ENCODE measurements around the gene IL17RE. TPM values are rescaled to one million over a fixed set of nuclear protein-coding genes. Genes with fewer than 3 reads are reported as not detected.
"Not testable (repeated sequence)": the region's sequence is repeated elsewhere in the genome, so short reads cannot be mapped to it uniquely, and the experiment has no call there.

IL17RE gene
- total RNA-seq, 1 donor from 2014 or later: 0.45 TPM

GRCh38 chr3:9876991-9877390, 25.7 kb upstream of the IL17RE start:
- DNase-seq (no peak), ATAC-seq (no peak)
- intact Hi-C loops (cut with micrococcal nuclease): no loop called here

DNA sequence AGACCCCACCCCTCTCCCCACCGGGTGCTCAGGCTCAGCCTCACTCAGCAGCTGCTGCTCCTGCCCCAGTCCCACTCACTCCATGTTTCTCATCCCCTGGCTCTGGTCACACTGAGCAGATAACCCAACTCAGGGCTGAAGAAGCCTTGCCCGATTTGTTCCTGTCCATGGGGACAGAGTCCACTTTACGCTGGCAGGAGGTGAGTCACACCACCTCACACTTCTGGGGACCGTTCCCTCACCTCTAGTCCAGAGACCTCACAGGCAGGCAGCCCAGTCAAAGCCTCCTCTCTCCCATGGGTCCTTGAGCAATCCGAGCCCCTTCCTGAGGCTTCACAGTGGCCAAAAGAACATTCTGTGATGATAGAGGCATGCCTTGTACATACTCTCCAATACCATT, 23.9 kb upstream of the IL17RE start:
- ATAC-seq: no peak
- intact Hi-C loops (cut with micrococcal nuclease): no loop called here
- no peak for DNase-seq

DNA sequence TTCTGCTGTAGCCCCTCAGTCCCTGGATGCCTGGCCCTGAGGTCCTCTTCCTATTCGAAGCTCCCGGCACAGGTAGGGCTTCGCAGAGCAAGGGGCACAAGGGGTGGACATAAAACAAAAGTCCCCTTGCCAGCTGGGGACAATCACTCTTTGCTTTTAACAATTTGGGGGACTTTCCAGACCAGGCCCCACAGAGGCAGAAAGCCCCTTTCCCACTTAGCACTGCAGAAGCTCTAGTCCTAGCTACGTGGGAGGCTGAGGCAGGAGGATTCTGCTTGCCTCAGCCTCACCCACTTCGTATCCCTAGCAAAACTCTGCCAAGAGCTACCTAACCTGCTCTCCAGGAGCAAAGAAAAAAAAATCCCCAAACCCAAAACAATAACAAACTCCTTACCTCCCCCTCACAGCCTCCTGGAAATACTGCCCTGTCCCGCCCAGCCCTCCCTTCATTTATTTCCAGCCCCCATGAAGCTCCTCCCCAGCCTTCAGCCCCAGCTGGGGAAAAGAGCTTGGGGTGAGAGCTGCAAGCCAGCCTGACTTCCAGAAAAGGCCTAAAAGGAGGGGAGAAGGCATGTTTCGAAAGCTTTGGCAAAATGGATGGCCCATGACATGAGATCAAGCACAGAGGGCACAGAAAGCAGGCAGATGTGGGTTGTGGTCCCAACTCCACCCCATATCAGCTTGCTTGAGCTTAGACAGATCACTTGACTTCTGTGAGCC, 22.7 kb upstream of the IL17RE start, which contains the start of gene CIDEC:
CIDEC (minus strand) TSS at position 424 of the 720 bp plus-strand sequence. CDS start 1,767 bp downstream, outside the sequence.
- DNase-seq (no peak), ATAC-seq (no peak)
- intact Hi-C loops (cut with micrococcal nuclease): no loop called here

DNA sequence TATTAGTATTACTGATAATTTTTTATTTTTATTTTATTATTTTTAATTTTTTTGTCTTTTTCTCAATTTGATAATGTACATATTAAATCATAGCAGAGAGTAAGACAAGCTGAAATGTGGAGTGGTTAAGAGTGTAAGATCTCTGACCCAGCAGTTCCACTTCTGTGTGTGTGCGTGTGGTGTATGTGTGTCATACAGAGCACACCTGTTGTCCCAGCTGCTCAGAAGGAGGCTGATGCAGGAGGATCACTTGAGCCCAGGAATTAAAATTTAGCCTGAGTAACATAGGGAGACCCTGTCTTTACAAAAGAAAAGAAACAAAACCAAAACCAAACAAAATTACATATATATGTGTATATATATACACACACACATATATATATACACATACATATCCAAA, 21.2 kb upstream of the IL17RE start:
- intact Hi-C loops (cut with micrococcal nuclease): no loop called here
- DNase-seq (no peak), ATAC-seq (no peak)

GRCh38 chr3:9883706-9884554, 18.7 kb upstream of the IL17RE start:
- no peak for ATAC-seq
- intact Hi-C loops (cut with micrococcal nuclease): no loop called here

DNA sequence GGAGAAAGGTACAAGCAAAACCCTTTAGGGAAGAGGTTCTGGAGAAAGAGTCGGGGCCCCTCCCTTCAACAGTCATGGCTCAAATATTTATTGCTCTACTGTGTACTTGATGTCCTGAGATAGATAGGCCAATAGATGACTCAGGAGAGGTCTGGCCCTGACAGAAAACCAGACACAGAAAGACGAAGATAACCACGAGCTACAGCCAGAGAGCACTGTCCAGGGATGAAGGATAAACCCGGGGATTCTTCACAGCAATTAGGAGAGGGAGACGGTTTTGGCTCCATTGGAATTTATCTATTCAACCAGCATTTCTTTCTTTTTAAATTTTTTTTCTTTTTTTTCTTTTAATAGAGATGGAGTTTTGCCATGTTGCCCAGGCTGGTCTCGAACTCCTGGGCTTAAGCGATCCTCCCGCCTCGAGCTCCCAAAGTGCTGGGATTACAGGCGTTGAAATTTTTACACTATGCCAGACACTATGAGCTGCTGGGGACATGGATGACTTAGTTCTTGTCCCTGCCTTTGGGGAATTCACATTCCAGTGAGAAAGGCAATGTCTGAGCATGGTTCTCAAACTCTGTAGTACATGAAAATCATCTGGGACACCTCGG, 18.0 kb upstream of the IL17RE start:
- DNase-seq (no peak), ATAC-seq (no peak)
- intact Hi-C loops (cut with micrococcal nuclease): no loop called here

More at GRCh38 chr3:9883706-9884554, 18.7 kb upstream of the IL17RE start:
- no peak for DNase-seq

GRCh38 chr3:9886328-9886727, 16.3 kb upstream of the IL17RE start:
- DNase-seq (no peak), ATAC-seq (no peak)
- intact Hi-C loops (cut with micrococcal nuclease): no loop called here

GRCh38 chr3:9887480-9887879, 15.2 kb upstream of the IL17RE start:
- ATAC-seq: no peak
- DNase-seq: no peak
- intact Hi-C loops (cut with micrococcal nuclease): no loop called here

DNA sequence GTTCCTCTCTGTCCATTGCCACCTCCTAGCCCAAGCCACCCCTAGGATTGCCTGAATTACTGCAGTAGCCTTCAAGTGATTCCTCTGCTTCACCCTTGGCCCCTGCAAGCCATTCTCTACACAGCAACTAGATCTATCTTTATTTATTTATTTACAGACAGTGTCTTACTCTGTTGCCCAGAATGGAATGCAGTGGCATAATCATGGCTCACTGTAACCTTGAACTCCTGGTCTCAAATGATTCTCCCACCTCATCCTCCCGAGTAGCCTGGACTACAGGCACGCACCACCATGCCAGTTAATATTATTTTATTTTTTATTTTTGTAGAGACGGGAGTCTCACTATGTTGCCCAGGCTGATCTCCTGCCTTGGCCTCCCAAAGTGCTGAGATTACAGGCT, 14.1 kb upstream of the IL17RE start:
- DNase-seq (no peak), ATAC-seq (no peak)
- intact Hi-C loops (cut with micrococcal nuclease): no loop called here

DNA sequence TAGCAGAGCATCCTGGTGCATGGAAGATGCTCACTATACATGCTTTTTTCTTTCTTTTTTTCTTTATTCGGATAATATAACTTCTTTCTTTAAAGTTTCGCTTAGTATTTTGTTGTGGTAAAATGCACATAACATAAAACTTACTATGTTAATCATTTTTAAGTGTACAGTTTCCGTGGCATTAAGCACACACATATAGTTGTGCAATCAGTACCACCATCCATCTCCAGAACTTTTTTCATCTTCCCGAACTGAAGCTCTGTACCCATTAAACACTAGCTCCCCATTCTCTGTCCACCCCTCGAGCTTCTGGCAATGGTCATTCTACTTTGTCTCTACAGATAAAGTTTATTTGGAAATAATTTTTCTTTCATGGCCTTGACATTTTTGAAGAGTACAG, 13.2 kb upstream of the IL17RE start:
- DNase-seq (no peak), ATAC-seq (no peak)
- intact Hi-C loops (cut with micrococcal nuclease): no loop called here

- DNase-seq (peak; percentile 93), ATAC-seq (peak; percentile 99)
- intact Hi-C loops (cut with micrococcal nuclease): no loop called here
Measured at GRCh38 chr3:9890249-9891071, 12.2 kb upstream of the IL17RE start, which contains the start of gene JAGN1. Gene JAGN1 (plus strand): TSS chr3:9890610. CDS start chr3:9890723, 113 bp downstream.

GRCh38 chr3:9891072-9891622, 11.5 kb upstream of the IL17RE start:
- no peak for ATAC-seq
- intact Hi-C loops (cut with micrococcal nuclease): no loop called here
- no peak for DNase-seq

GRCh38 chr3:9893739-9894138, 8.9 kb upstream of the IL17RE start:
- no peak for ATAC-seq
- intact Hi-C loops (cut with micrococcal nuclease): no loop called here
- DNase-seq: no peak

DNA sequence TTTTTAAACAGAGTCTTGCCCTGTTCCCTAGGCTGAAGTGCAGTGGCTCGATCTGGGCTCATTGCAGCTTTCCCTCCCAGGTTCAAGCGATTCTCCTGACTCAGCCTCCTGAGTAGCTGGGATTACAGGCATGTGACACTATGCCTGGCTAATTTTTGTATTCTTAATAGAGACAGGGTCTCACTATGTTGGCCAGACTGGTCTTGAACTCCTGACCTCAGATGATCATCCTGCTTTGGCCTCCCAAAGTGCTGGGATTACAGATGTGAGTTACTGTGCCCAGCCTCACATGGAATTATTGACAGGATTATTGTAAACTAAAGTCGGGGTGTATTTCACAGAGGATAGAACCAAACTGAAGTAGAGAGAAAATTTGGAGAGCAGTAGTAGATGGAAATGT, 6.9 kb upstream of the IL17RE start:
- DNase-seq; intact Hi-C loops (cut with micrococcal nuclease); ATAC-seq: not testable (repeated sequence)

DNA sequence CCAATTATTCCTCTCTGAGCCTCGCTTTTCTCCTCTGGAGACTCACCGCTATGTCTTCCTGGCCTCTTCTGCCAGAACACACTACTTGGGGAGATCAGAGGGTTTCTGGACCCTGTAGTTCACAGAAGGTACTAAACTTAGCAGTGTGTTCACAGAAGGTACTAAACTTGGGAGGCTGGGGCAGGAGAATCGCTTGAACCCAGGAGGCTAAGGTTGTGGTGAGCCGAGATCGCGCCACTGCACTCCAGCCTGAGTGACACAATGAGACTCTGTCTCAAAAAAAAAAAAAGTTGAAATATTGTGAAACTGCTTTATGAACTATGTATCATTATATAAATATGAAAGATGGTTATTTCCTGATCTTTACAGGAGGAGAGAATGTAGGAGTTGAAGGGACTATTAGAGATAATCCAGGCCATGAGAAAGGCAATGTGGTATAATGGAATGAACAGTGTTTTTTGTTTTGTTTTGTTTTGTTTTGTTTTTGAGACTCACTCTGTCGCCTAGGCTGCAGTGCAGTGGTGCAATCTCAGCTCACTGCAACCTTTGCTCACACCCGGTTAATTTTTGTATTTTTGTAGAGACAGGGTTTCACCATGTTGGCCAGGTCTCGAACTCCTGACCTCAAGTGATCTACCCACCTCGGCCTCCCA, 5.8 kb upstream of the IL17RE start:
- DNase-seq; ATAC-seq; intact Hi-C loops (cut with micrococcal nuclease): not testable (repeated sequence)

GRCh38 chr3:9897408-9898372, 5.0 kb upstream of the IL17RE start:
- ATAC-seq: no peak
- no peak for DNase-seq
- intact Hi-C loops (cut with micrococcal nuclease): no loop called here
